OCI-M2 (cell line): ENCODE data around the gene BDH1.
"Not testable (repeated sequence)": the region's sequence is repeated elsewhere in the genome, so short reads cannot be mapped to it uniquely, and the experiment has no call there.

Experiments
- DNase-seq: peaks from one replicate; lab custom pipeline; 2025; ENCODE audit not compliant: unreplicated experiment; lab: John Stamatoyannopoulos, UW

The BDH1 gene

DNA sequence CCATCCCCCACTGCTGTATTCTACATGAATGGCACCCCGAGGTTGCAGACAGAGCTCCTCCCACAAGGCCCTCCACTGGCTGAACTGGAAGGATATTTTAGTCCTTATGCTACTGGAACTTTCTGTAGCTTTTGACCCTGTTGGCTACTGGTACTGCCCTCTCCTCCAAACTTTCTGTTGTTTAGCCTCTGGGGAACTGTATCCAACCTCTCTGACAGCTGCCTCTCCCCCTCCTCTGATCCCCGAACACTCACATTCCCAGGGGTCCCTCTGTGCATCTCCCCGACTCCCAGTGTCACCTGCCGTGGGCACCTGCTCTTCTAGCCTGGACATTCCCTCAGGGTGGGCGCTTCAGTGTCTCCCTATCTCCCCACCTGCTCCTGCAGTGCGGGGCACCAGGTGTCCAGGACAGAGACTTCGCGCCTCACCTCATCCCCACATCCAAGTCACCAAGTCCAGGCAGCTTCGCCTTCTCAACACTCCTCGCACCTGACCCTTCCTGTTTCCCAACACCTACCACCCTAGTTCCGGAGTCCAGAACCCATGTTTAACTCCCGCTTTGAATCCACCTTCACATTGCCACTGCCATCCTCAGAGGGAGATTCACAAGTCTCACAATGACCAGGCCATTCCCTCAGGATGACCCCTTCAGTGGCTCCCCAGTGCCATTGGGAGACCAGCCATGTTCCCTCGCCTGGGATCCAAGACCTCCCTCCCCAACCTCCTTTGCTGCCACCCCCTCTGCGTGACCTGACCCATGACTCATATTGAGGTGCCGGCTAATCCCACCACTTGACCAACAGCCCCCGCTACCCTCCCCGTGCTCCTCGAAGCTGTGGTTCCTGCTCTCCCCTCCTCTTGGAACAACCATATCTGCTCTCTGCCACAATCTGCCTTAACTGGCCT, 34.2 kb downstream of the BDH1 start:
- no peak for DNase-seq

DNA sequence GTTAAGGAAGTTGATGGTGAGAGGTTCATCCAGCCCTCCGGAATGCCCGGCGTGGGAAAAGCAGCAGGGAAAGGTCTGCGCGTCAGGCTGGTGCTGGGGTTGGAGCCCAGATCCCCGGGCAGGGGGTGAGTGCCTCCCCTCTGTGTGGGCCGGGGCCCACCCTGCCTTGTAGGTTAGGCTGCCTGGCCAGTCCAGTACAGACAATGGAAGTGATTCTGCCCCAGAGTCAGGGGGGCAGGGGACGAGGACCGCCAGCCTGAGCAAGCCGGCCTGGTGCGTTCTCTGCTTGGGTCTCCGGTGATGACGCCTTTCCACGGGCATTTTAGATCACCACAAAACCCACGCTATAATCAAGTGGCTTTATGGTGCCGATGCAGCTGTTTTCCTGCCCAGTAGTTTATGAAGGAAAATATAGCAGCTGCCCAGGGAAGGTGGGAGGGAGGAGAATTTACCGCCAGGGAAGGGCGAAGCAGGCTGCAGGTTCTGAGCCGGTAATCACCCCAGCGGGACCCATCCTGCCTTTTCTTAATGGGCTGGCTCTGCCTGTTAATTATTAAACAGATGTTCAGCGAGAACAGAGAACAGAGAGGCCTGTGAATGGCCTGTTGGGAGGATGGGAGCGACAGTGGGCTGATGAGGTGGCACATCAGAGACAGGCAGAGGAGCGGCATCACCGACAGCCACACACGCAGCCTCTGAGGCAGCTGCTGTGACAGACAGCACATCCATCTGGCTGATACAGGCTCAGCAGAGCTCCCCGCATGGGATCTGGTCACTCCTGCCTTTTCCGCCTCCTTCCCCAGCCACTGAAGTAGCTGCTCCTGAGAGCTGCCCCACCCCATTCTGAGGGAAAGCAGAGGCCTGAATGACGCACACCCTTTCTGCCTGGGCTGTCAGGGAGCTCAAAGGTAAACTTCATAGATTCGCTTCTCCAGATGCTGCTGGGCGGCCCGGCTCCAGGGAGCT, 35.2 kb downstream of the BDH1 start:
- no peak for DNase-seq

DNA sequence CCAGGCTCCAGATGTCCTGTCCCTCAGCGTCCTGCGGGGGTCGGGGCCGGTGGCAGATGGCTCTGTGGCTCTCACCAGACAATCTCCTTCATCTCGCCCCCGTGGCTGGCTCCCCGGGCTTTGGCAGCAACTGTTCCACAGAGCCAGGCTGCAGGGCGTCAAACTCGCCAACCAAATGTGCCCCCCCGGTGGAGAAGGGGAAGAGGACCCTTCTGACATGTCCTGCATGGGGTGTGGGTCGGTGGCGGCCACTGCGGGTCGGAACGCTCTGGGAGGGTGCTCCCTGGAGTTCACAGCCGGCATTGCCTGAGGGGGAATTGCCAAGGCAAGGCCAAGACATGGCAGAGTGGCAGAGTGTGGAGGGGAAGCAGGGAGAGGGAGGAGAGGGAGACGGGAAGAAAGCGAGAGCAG, 36.0 kb downstream of the BDH1 start:
- no peak for DNase-seq

DNA sequence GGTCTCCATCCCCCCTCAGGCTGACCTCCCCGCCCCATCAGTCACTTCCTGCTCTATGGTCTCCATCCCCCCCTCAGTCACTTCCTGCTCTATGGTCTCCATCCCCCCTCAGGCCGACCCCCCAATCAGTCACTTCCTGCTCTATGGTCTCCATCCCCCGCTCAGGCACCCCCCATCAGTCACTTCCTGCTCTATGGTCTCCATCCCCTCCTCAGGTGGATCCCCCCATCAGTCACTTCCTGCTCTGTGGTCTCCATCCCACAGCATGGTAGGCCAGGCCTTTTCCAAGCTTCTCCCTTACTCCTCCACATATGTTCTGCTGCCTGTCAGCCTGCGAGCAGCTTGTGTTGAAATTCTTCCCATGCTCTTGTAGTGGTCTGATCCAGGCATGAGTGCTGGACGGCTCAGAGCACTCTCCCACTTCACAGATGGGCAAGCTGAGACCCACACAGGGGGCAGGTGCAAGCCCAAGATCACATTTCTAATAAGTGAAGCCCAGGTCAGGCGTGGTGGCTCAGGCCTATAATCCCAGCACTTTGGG, 36.8 kb downstream of the BDH1 start:
- DNase-seq = no peak

- DNase-seq = not testable (repeated sequence)
Measured at GRCh38 chr3:197517922-197518683, 37.7 kb downstream of the BDH1 start.

GRCh38 chr3:197516890-197517606, 38.7 kb downstream of the BDH1 start:
- not testable (repeated sequence) for DNase-seq

GRCh38 chr3:197516517-197516889, 39.3 kb downstream of the BDH1 start:
- DNase-seq = no peak

- DNase-seq = no peak
Measured at GRCh38 chr3:197514786-197515355, 40.9 kb downstream of the BDH1 start.

GRCh38 chr3:197513953-197514785, 41.6 kb downstream of the BDH1 start:
- no peak for DNase-seq

DNA sequence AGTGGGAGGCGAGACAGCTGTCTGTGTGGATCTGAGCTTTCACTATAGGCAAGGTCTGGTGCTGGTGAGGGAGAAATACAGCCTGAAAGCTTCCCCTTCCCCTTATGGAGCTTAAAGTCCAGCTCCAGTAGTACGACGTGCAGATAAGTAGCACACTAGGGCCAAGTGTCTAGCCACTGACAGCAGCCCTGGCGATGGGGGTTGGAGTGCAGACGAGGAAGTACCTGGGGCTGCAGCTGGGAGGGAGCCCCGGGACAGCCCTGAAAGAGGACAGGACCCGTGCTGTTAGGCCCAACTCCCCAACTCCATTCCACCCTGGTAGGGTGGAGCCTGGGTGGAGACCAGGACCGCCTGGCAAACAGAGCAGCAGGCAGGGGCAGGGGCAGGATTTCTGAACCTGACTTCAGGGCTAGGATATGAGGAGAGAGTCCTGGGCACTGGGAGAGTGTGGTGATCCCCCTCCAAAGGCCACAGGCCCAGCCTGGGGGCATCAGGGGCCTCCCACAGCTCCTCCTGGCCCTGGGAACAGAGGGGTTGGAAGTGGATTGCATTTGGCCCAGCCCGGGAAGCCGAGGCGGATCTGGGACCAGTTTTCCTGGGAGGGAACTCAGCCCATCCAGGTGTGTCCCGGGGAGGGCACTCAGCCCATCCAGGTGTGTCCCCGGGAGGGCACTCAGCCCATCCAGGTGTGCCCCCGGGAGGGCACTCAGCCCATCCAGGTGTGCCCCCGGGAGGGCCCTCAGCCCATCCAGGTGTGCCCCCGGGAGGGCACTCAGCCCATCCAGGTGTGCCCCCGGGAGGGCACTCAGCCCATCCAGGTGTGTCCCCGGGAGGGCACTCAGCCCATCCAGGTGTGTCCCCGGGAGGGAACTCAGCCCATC, 42.8 kb downstream of the BDH1 start:
- DNase-seq = no peak

DNA sequence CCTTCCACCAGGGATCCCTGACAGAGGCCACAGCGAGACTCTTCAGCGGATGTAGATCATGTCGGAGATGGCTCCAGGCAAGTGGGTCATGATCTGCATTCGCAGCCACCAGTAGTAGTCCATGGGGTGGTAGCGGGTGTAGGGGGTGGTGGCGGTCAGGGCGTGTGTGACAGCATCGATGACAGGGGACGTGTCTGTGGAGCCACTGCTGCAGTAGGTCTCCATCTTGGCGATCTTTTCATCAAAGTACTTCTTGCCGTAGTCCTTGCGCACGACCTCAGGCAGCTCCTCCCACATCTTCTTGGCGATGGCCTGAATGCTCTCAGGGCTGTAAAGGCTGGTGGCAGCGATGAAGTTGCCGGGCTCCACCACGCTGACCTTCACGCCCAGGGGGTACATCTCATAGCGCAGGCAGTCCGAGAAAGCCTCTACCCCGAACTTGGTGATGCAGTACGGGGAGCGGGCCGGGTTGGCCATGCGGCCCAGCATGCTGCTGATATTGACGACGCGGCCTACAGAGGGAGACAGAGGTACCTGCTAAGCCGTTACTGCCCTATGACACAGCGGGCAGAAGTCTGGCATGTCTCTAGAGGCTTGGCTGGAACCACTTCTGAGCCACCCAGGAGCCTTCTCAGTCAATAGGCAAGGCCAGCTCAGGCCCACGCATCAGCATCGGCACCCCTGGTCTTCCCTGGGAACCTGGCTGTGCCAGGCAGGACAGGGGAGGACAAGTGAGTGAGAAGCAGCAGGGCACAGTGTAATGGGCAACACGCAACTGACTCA, 43.7 kb downstream of the BDH1 start:
- DNase-seq = no peak

DNA sequence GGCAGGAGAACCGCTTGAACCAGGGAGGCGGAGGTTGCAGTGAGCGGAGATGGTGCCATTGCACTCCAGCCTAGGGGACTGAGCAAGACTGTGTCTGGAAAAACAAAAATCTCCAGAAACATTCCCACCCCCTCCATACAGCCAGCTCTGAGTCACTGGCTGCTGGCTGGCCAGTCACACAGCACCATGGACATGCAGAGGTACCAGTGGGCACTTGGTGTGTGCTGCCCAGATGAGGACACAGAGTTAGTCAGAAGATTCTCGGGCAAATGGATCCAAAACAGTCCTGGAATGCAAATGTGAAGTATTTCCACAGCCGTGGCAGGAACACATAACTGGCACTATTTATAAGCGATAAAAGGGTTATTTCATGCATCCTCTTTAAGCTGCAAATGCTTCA, 44.6 kb downstream of the BDH1 start:
- DNase-seq = no peak

DNA sequence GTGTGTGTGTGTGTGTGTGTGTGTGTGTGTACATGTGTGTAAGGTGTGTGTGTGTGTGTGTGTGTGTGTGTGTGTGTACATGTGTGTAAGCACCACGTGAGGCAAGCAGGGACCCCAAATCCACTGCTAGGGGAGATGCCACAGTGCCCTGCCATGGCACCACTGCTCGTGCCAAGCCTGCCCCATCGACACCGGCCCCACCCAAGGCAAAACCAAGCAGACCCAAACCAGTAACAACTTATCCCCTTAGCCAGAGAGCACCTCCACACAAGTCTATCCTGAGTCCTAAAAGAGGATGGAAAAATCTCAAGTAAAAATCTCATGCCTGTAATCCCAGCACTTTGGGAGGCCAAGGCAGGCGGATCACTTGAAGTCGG, 45.1 kb downstream of the BDH1 start:
- no peak for DNase-seq

GRCh38 chr3:197508924-197509775, 46.6 kb downstream of the BDH1 start:
- no peak for DNase-seq

GRCh38 chr3:197508461-197508860, 47.3 kb downstream of the BDH1 start:
- DNase-seq = no peak

GRCh38 chr3:197508051-197508451, 47.7 kb downstream of the BDH1 start:
- no peak for DNase-seq
